GM12865 (cell line): ENCODE data around the gene ALDH1A3.

Experiments used
- DNase-seq: peaks from one replicate; pipeline ENCODE4 v3.0.0; 2010; ENCODE audit warnings: low read depth
- H3K4me3 ChIP-seq: 2 replicates; pipeline ENCODE4 v1.5.1; 2011; ENCODE audit warnings: mild to moderate bottlenecking, low read depth, low read length, control low read depth
- TF ChIP-seq, protein P1 (sequence below): IDR thresholded peaks from 2 replicates; pipeline ENCODE4 v1.5.1; 2011; ENCODE audit warnings: low read length, control low read depth, low read depth, inconsistent platforms; ENCODE audit not compliant: insufficient read depth; ENCODE audit errors: missing control alignments

ALDH1A3 gene

GRCh38 chr15:100898152-100898490 is 18.5 kb downstream of the ALDH1A3 start:
- H3K4me3 ChIP-seq, result no peak overlapping the region
- no peak for DNase-seq
- TF ChIP-seq, protein P1, sequence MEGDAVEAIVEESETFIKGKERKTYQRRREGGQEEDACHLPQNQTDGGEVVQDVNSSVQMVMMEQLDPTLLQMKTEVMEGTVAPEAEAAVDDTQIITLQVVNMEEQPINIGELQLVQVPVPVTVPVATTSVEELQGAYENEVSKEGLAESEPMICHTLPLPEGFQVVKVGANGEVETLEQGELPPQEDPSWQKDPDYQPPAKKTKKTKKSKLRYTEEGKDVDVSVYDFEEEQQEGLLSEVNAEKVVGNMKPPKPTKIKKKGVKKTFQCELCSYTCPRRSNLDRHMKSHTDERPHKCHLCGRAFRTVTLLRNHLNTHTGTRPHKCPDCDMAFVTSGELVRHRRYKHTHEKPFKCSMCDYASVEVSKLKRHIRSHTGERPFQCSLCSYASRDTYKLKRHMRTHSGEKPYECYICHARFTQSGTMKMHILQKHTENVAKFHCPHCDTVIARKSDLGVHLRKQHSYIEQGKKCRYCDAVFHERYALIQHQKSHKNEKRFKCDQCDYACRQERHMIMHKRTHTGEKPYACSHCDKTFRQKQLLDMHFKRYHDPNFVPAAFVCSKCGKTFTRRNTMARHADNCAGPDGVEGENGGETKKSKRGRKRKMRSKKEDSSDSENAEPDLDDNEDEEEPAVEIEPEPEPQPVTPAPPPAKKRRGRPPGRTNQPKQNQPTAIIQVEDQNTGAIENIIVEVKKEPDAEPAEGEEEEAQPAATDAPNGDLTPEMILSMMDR, result no peak

DNA sequence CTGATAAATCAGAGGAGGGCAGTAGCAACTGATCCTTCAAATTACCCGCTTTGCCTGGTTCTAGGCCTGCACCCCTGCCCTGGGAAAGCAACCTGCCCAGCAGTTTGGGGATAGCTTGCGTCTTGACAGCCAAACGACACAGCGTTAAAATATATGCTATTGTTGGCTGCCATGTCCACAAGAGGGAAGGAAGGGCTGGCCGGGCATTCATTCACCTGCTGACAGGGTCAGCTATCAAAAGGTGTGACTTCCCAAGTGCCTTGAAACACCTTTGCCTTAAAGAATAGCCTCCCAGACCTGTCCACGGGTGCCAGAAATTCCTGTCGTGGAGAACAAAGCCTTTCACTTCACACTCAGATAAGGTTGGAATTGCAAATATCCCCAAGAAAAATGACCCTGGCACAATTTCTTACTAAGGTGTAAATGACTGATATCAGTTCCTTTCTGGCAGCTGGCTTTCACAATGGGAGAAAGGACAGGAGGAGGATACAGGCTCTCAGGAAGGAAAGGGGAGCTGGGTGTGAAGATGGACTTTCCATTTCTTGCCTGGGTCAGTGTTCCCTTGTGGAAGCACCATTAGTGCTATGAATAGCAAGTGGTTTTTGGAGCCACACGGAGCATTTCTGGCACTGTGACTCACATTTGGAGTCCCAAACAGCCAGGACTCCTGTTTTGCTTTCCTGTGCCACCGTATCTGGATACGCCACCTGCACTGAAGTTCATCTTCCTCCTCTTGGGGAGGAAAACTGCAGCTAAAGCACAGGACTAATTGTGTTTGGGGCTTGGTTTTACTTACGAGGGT is 19.2 kb downstream of the ALDH1A3 start:
- no peak overlapping the region for H3K4me3 ChIP-seq
- DNase-seq, result no peak
- TF ChIP-seq, protein P1, result no peak

- no peak overlapping the region for H3K4me3 ChIP-seq
- TF ChIP-seq, protein P1, result no peak
- no peak for DNase-seq
Measured at GRCh38 chr15:100899601-100900000, 20.0 kb downstream of the ALDH1A3 start.

DNA sequence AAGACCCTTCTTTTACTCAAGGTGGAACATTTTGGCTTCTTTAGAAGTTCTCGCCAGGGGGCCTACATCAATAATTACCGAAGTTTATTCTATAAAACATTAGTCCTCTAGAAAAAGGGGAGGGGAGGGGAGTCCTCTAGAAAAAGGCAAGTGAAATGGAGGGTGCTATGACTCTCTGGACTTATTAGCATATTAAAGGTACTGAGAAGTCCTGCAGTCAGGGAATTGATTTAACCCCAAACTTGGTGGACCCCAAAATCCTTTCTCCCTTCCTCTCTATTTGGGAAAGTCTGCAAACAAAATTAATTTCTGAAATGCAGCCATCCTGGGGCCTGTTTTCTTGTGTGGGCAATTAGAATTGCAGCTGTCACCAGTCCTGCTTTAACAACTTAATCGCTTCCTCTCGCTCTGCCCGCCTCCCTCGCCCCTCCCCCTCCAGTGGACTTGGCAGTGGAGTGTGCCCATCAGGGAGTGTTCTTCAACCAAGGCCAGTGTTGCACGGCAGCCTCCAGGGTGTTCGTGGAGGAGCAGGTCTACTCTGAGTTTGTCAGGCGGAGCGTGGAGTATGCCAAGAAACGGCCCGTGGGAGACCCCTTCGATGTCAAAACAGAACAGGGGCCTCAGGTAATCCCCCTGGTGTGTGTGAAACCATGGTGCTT is 20.6 kb downstream of the ALDH1A3 start:
- no peak for DNase-seq
- TF ChIP-seq, protein P1, result no peak
- no peak overlapping the region for H3K4me3 ChIP-seq

- TF ChIP-seq, protein P1, result no peak
- H3K4me3 ChIP-seq, result no peak overlapping the region
- no peak for DNase-seq
Measured at GRCh38 chr15:100900795-100901169, 21.2 kb downstream of the ALDH1A3 start.

DNA sequence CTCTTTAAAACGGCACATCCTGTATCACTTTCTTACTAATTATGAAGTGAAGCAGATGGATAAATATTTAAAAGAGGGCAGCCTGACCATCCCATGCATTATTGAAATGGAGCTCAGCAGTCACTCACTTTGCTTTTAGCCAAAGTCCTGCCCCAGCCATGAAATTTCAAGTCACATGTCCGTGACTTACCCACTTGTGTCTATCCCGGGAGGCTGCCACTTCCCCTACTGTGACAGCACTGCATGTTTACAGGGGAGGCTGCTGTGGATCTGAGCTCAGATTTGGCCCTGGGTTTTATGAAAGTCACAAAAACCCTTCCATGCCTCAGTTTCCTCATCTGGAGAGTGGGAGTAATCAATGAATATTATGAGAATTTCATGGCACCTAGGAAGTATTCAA is 21.7 kb downstream of the ALDH1A3 start:
- H3K4me3 ChIP-seq, result no peak overlapping the region
- DNase-seq, result no peak
- TF ChIP-seq, protein P1, result no peak
